ENCODE measurements around the gene SCD5. TPM values are rescaled to one million over a fixed set of nuclear protein-coding genes. Genes with fewer than 3 reads are reported as not detected.

The SCD5 gene
- total and polyA plus RNA-seq, 2 of the 13 experiments (the other 11 are each of a cell fraction or from before 2014, with no cell fraction given) = not detected

DNA sequence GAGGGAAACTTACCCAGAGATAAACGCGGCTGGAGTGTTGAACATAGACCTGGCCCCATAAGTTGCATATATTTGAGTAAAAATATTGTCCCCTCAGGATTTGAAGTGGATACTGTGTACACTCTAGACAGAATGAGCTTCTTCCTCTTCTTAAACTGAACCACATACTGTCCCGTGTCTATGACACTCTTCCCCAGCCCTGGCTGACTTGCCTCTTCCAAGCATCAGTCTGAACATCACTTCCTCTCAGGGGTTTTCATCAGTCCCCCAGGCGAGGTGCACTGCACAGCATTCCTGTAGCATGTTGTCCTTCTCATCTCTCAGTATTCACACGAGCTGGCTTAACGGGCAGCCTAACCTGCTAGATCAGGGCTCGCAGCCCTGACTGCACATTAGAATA lies 156.3 kb downstream of the SCD5 start (continued):
- TF ChIP-seq, protein P1, sequence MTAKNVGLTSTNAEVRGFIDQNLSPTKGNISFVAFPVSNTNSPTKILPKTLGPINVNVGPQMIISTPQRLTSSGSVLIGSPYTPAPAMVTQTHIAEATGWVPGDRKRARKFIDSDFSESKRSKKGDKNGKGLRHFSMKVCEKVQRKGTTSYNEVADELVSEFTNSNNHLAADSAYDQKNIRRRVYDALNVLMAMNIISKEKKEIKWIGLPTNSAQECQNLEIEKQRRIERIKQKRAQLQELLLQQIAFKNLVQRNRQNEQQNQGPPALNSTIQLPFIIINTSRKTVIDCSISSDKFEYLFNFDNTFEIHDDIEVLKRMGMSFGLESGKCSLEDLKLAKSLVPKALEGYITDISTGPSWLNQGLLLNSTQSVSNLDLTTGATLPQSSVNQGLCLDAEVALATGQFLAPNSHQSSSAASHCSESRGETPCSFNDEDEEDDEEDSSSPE (CRISPR knock-in tag; IDR thresholded peaks at IDR 0.05) = no peak

DNA sequence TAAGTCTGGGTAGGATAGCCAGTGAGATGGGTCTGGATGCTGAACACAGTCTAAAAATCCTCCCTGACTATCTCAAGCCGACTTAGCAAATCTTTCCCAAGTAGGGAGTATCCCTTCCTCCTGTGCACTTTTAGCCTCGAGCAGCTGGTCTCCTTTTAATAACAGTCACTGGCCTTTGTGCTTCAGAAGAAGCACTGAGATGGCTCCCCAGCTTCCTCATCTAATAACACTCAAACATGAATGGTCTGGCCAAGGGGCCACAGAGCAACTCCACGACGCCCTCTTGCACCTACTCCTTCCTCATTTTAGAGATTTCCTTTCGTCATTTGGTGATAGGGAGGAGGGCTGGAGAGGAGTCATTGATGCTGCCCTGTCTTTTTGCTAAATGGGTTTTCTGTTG lies 158.1 kb downstream of the SCD5 start:
- POLR2A ChIA-PET = no interaction called here
- H3K4me3 ChIP-seq (replicated peaks in 1 of 3; ENCODE audit: insufficient read depth in 1 of 3, low read depth in 2 of 3, low read length in 3 of 3) = no peak overlapping the region
- intact Hi-C loops (cut with micrococcal nuclease; ENCODE audit: unreplicated experiment) = no loop called here
- WGBS (ENCODE audit: low lambda C conversion rate) = 7% methylated on average over 4 of the region's 5 CpGs
- H3K9me3 ChIP-seq (ENCODE audit: low read length) = no peaks in the 10 kb centered on the region
- no TSS peak for BruUV-seq (replicated peaks)
- no peak overlapping the region for H3K27ac ChIP-seq (ENCODE audit: extremely low read length, insufficient read depth, low read length)
- peaks cover 0 to 2% of the 10 kb centered on the region in 2 experiments; a peak in 2 of 5 replicates for H3K27me3 ChIP-seq (ENCODE audit: control insufficient read depth in 1 of 2, insufficient read depth in 2 of 2, low read length in 2 of 2)
- no peak overlapping the region for H3K9ac ChIP-seq (ENCODE audit: insufficient read depth, low read depth, low read length)
- no peak overlapping the region for H2AFZ ChIP-seq (ENCODE audit: low read length)
- no peaks in the 10 kb centered on the region for H3K79me2 ChIP-seq (ENCODE audit: insufficient read depth, low read length)
- no peaks in the 10 kb centered on the region for H3K36me3 ChIP-seq (replicated peaks in 1 of 2; ENCODE audit: control insufficient read depth in 1 of 2, insufficient read depth in 2 of 2, low read length in 2 of 2)
- no peak overlapping the region for H3K4me2 ChIP-seq (ENCODE audit: low read depth, low read length)
- CTCF ChIA-PET (ENCODE audit: low intra/inter-chr PET ratio, low total read pairs) = no interaction called here
- no peaks in the 10 kb centered on the region for H4K20me1 ChIP-seq (ENCODE audit: insufficient read depth, low read length)
- FAIRE-seq (no peak), ATAC-seq (no peak), DNase-seq (ENCODE audit: low spot score) (no peak)
- in situ Hi-C loops (cut with HindIII; ENCODE audit: extremely low pct_ligation_motif_present, low pct_unique_long_range_greater_than_20kb) = no loop called here
- peaks cover 8% of the 10 kb centered on the region; the same call in 1 of the 2 replicates for H3K4me1 ChIP-seq (ENCODE audit: insufficient read depth, low read length)
- TF ChIP-seq HMG20A (CRISPR knock-in tag; IDR thresholded peaks at IDR 0.05; ENCODE audit: borderline replicate concordance) (no peak), ASH2L (IDR thresholded peaks at IDR 0.05; ENCODE audit: insufficient read length, low read depth, low read length) (no peak), SETDB1 (CRISPR knock-in tag; IDR thresholded peaks at IDR 0.05; ENCODE audit: borderline replicate concordance) (no peak), ZSCAN25 (CRISPR knock-in tag; IDR thresholded peaks at IDR 0.05) (no peak), ZNF484 (CRISPR knock-in tag; IDR thresholded peaks at IDR 0.05; ENCODE audit: borderline replicate concordance, low read depth) (no peak), ZNF234 (CRISPR knock-in tag; conservative IDR thresholded peaks at IDR 0.05) (no peak), RBM22 (optimal IDR thresholded peaks at IDR 0.05; ENCODE audit: low read length) (no peak)
- TF ChIP-seq, protein P2, sequence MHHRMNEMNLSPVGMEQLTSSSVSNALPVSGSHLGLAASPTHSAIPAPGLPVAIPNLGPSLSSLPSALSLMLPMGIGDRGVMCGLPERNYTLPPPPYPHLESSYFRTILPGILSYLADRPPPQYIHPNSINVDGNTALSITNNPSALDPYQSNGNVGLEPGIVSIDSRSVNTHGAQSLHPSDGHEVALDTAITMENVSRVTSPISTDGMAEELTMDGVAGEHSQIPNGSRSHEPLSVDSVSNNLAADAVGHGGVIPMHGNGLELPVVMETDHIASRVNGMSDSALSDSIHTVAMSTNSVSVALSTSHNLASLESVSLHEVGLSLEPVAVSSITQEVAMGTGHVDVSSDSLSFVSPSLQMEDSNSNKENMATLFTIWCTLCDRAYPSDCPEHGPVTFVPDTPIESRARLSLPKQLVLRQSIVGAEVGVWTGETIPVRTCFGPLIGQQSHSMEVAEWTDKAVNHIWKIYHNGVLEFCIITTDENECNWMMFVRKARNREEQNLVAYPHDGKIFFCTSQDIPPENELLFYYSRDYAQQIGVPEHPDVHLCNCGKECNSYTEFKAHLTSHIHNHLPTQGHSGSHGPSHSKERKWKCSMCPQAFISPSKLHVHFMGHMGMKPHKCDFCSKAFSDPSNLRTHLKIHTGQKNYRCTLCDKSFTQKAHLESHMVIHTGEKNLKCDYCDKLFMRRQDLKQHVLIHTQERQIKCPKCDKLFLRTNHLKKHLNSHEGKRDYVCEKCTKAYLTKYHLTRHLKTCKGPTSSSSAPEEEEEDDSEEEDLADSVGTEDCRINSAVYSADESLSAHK (CRISPR knock-in tag; IDR thresholded peaks at IDR 0.05; ENCODE audit: borderline replicate concordance) = no peak
- TF ChIP-seq, protein P3, sequence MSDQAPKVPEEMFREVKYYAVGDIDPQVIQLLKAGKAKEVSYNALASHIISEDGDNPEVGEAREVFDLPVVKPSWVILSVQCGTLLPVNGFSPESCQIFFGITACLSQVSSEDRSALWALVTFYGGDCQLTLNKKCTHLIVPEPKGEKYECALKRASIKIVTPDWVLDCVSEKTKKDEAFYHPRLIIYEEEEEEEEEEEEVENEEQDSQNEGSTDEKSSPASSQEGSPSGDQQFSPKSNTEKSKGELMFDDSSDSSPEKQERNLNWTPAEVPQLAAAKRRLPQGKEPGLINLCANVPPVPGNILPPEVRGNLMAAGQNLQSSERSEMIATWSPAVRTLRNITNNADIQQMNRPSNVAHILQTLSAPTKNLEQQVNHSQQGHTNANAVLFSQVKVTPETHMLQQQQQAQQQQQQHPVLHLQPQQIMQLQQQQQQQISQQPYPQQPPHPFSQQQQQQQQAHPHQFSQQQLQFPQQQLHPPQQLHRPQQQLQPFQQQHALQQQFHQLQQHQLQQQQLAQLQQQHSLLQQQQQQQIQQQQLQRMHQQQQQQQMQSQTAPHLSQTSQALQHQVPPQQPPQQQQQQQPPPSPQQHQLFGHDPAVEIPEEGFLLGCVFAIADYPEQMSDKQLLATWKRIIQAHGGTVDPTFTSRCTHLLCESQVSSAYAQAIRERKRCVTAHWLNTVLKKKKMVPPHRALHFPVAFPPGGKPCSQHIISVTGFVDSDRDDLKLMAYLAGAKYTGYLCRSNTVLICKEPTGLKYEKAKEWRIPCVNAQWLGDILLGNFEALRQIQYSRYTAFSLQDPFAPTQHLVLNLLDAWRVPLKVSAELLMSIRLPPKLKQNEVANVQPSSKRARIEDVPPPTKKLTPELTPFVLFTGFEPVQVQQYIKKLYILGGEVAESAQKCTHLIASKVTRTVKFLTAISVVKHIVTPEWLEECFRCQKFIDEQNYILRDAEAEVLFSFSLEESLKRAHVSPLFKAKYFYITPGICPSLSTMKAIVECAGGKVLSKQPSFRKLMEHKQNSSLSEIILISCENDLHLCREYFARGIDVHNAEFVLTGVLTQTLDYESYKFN (CRISPR knock-in tag; conservative IDR thresholded peaks at IDR 0.05) = no peak
- TF ChIP-seq, protein P4, sequence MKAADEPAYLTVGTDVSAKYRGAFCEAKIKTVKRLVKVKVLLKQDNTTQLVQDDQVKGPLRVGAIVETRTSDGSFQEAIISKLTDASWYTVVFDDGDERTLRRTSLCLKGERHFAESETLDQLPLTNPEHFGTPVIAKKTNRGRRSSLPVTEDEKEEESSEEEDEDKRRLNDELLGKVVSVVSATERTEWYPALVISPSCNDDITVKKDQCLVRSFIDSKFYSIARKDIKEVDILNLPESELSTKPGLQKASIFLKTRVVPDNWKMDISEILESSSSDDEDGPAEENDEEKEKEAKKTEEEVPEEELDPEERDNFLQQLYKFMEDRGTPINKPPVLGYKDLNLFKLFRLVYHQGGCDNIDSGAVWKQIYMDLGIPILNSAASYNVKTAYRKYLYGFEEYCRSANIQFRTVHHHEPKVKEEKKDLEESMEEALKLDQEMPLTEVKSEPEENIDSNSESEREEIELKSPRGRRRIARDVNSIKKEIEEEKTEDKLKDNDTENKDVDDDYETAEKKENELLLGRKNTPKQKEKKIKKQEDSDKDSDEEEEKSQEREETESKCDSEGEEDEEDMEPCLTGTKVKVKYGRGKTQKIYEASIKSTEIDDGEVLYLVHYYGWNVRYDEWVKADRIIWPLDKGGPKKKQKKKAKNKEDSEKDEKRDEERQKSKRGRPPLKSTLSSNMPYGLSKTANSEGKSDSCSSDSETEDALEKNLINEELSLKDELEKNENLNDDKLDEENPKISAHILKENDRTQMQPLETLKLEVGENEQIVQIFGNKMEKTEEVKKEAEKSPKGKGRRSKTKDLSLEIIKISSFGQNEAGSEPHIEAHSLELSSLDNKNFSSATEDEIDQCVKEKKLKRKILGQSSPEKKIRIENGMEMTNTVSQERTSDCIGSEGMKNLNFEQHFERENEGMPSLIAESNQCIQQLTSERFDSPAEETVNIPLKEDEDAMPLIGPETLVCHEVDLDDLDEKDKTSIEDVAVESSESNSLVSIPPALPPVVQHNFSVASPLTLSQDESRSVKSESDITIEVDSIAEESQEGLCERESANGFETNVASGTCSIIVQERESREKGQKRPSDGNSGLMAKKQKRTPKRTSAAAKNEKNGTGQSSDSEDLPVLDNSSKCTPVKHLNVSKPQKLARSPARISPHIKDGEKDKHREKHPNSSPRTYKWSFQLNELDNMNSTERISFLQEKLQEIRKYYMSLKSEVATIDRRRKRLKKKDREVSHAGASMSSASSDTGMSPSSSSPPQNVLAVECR (CRISPR knock-in tag; IDR thresholded peaks at IDR 0.05; ENCODE audit: borderline replicate concordance) = no peak
